ENCODE results near the gene FBXO24.

FBXO24 gene

DNA sequence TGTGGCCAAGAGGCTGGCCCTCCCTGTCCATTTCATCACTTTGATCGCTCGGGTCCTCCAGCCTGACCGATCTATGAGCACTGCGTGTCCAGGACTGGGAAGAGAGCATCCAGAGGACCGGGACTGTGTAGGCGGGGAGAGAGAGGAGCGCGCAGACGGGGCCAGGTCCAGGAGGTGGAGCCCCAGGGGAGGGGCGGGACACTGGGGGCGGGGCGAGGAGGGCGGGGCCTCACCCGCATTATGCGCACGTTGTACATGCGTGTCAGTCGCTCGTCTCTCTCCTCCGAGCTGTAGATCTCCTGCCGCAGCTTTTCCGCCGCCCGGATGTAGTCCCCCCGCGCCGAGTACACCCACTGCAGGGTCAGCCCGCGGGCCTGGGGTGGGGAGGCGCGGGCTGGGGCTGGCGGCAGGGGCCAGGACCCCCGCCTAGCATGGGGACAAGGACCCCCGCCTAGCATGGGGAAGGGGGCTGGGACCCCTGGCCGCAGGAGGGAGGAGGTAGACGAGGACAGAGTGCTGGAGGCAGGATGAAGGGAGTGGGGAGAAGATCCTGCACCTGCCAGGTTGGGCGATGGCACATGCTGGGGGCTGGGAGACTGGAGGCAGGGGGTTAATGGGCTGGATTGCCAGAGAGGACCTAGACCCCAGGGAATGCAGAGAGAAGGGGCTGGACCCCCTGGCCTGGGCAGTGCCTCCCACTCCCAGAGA is 40.6 kb downstream of the FBXO24 start:
- DNase-seq: peak; percentile 87

DNA sequence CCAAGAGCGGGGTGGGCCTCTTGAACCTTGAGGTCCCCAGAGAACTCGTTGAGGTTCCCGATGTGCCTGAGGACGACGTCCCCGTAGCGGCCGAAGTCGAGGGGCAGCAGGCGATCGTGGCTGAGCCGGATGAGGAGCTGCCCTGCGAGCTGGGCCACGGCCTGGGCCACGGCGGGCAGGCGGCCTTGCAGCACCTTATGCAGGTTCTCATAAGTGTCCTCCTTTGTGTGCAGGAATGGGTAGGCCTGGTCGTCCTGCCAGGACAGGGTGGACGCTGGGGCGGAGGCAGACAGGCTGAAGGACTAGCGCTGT is 41.1 kb downstream of the FBXO24 start:
- no peak for DNase-seq

DNA sequence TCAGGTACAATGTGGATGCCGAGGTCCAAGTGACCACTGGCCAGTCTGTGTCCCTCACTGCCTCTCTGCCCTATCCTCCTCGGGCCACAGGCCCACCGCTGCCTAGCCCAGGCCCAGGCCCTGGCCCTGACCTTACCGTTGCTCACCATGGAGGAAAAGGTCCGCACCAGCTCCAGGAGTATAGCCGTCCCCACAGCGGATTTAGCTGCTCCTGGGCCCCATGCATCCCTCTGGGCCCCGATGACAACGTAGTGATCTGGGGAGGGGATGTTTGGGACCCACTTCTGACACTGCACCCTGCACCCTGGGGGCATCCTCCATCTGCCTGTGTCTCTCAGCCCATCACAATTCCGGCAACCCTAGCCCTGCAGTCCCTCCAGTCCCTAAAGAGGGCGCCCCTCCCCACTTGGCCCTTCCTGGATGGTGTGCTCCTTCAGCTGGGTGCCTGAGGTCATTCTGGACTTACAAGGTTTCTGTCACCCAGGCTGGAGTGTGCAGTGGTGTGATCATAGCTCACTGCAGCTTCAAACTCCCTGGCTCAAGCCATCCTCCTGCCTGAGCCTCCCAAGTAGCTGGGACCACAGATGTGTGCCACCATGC is 43.1 kb downstream of the FBXO24 start:
- peak; percentile 25 for DNase-seq

DNA sequence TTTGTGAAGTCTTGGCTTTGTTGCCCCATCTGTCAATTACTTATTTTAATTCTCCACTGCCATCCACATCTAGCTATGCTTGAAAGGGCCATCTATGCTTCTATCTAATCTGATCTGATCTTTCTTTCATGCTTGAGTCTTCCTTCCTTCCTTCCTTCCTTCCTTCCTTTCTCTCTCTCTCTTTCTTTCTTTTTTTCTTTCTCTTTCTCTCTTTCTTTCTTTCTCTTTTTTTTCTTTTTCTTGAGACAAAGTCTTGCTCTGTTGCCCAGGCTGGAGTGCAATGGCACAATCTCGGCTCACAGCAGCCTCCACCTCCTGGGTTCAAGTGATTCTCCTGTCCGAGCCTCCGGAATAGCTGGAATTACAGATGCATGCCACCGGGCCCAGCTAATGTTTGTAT is 43.9 kb downstream of the FBXO24 start:
- no peak for DNase-seq

DNA sequence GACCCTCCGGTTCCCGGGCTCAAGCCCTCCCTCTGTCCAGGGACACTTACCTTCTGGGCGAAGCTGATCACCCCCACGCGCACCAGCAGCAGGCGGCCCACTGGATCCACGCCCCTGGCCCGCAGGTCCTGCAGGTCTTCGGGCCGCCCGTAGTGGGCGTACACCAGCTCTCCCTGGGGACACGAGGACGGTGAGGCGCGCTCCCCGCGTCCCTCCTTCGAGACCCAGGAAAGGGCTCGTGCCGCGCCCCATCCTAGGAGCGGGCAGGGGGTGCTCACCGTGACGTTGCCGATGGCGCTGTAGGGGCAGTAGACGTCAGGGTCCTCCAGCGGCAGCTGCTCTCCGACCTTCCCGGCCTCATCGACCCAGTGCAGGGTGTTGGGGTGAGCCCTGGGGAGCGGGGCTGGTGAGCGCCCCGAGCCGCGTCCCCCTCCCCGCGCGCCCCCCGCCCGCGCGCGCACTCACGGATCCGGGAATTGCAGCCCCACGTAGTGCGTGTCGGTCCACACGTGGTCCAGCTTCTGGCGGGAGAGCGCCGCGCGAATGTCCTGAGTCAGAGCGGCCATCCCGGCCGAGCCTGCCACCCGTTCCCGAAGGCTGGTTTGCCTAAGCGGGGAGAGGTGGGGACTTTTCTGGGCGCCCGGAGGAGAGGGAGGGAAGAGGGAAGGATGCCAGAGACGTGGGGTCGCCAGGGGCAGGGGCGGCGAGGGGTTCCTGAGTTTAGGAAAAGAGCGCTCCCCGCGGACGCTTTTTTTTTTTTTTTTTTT is 47.0 kb downstream of the FBXO24 start:
- peak; percentile 74 for DNase-seq

DNA sequence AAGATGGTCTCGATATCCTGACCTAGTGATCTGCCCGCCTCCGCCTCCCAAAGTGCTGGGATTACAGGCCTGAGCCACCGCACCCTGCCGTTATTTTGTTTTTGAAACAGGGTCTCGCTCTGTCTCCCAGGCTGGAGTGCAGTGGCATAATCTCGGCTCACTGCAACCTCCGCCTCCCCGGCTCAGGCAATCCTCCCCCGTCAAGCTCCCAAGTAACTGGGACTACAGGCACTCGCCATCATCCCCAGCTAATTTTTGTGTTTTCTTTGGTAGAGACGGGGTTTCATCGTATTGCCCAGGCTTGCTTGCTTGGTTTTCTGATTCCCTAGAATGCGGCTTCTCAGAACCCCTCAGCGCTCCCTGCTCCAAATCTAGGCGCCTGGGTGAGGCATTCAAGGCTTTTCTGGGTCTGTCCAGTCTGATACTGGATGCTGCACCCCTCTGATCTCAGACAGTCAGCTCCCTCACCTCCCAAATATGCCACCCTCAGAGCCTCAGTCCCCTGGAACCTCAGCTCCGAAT is 53.9 kb downstream of the FBXO24 start:
- no peak for DNase-seq

DNA sequence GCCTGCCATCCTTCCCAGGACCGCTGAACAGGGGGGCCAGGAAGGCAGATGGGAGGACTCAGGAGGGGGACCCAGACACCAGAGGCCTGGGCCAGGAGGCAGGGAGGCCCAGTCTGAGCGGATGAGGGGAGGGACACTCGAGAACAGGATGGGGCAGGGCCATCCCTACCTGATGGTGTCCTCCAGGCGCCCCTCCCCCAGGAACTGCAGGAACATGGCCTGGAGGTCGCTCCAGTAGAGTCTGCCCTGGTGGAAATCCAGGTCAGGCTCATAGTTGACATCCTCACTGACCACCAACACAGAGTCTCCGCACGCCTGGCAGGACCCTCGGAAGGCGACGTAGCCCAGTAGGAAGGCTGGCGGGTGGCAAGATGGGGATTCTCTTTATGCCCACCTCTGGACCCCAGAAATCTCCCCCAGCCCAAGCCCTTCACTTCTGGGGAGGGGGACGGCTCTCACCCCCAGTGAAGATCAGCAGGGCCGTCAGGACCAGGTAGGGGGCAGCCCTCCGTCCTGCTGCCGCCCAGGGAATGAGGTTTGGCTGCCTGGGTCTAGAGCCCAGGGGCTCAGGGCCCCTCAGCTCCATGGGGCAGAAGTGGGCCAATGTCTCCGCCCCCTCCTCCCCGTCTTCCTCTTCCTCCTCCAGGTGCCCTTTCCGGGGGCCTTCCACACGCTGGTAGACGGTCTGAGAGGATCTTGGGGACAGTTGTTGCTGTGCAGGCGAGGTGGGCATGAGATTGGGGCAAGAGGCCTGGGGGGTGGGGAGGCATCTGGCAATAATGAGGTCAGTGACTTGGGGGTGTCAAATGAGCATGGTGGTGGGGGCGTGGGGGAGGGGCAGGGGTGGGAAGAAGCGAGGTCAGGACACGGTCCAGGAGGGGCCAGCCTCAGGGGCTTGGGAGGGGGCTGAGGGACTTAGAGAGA is 54.7 kb downstream of the FBXO24 start:
- DNase-seq: no peak

DNA sequence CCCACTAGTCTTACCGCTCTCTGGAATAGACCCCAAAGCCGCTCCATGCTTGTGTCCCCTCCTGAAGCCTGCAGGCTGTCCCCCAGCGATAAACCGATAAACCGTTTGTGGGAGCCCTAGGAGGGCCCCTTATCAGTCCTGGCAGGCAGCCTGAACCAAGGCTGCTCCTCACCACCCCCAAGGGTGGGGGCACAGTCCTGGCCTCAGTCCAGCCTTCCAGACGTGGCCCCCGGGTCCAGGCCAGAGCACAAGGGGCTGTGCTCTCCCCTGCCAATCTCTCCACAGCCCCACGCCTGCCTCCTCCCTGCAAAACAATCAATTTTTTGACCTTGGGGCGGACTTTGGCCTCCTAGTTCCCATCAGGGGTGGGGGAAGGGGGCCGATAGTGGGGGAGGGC is 55.3 kb downstream of the FBXO24 start, which contains the start of gene TFR2:
TSS of gene TFR2 (minus strand) at position 90 of the 397 bp plus-strand sequence. CDS start at position 47, 43 bp downstream.
- no peak for DNase-seq

DNA sequence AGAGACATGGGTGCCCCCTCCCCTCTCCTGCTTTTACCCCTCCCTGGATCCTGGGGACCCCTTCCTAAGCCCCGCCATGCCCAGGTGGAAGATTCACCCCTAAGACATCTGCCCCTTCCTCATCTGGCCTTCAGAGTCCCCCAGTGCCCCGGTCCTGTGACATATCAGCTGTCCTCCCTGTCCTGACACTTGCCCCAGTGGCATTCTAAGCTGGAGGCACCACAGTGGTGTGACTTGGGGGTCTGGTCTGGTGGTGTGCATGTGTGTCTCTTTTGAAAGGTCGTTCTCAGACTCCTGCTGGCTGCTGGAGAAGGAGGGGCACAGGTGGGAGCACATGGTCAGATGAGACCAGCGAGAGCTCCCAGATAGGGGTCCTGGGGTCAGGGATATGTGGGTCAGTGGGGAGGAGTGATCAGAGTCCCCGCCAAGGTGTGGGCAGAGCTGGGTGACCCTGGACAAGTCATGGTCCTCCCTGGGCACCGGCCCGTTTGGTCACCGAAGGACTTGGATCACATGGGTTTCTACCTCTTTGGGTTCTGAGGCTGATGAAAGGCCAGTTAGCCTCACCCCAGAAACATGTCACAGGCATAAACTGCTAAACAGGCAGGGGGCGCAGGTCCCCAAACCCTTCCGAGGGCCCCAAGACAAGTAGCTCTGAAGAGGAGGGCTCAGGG is 55.9 kb downstream of the FBXO24 start:
- DNase-seq: no peak

DNA sequence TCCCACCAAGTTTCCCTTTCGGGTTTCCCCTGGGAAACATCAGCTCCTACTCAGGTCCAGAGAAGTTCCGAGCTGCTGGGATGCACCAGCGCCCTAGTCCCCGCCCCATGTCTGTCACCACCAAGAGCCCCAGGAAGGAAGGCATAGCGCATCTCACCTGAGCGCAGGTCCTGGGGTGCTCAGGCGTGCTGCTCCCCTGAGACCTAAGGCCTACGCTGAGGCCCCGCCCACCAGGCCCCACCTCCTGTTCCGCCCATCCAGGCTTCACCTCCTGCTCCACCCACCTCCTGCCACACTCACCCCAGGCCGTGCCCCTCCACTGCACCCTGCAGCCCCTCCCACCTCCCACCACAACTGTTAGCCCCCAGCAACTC is 56.4 kb downstream of the FBXO24 start:
- DNase-seq: no peak

DNA sequence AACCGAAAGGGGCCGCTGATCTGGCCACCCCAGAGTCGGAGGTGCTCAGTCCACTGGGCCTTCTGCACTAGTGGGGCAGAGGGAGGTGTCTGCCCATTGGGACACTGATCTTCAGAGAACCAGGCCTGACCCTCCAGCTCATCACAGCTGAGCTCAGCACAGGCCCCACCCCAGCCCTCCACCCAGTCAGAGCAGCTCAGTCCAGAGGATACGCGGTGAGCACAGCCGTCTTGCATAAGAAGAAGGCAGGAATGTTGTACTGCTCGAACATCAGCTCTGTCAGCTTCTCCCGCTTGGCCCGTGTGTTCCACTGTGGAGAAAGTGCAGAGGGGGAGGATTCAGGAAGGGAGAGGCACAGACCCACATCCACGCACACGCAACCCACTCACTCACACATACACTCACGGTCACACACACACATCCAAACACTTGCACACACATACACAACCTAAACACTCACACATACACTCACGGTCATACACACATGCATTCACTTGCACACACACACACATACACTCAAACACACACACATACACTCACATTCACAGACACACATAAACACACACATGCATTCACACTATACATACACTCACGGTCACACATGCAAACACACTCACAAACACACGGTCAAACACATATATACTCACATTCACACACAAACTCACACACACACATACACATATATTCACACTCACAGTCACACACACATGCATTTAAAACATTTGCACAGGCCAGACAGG is 63.9 kb downstream of the FBXO24 start:
- DNase-seq: no peak

All from eye (tissue), 1 donor.